WTC11 (cell line): ENCODE measurements around the gene CHKA. TPM values are rescaled to one million over a fixed set of nuclear protein-coding genes. Genes with fewer than 3 reads are reported as not detected.
A peak's percentile ranks its signal among the peaks of the same experiment; 100 is the strongest.

Experiments
- ATAC-seq: fragments of 200-7000 bp; cut with Tn5 transposase; 2 replicates; pipeline ENCODE4 v1.10.0; 2021; ENCODE audit warnings: mild to moderate bottlenecking, moderate library complexity
- CTCF ChIA-PET: fragments of 300-600 bp; sonication (Branson Sonifier 250); formaldehyde crosslinking; loops from one replicate; lab custom pipeline; 2021; ENCODE audit warnings: antibody characterized with exemption; lab: Charles Lee
- POLR2A ChIA-PET: fragments of 350-600 bp; sonication (Branson Sonifier 250); formaldehyde crosslinking; loops from one replicate; lab custom pipeline; 2021; ENCODE audit warnings: antibody characterized with exemption; lab: Charles Lee
- DNase-seq: peaks from one replicate; pipeline ENCODE4 v3.0.0; 2021; ENCODE audit warnings: low spot score
- H3K27ac Mint-ChIP-seq: 2 replicates; pipeline ENCODE4 v1.8.0; 2021; ENCODE audit warnings: mixed read lengths
- H3K27me3 Mint-ChIP-seq: 2 replicates; pipeline ENCODE4 v1.8.0; 2021; ENCODE audit warnings: low read depth, mild to moderate bottlenecking, moderate library complexity, mixed read lengths
- H3K36me3 Mint-ChIP-seq: 2 replicates; pipeline ENCODE4 v1.8.0; 2021; ENCODE audit warnings: mixed read lengths
- H3K4me1 Mint-ChIP-seq: 2 replicates; pipeline ENCODE4 v1.8.0; 2022; ENCODE audit warnings: mixed read lengths
- H3K4me3 Mint-ChIP-seq: 2 replicates; pipeline ENCODE4 v1.8.0; 2021; ENCODE audit warnings: mild to moderate bottlenecking, moderate library complexity, mixed read lengths
- H3K9me3 Mint-ChIP-seq: 2 replicates; pipeline ENCODE4 v1.8.0; 2021; ENCODE audit warnings: mixed read lengths
- AFF4 ChIP-seq: sonication (generic); formaldehyde crosslinking; IDR thresholded peaks from 2 replicates; pipeline ENCODE4 v1.8.1; 2023; ENCODE audit warnings: mild to moderate bottlenecking, missing genetic modification reagents, borderline replicate concordance
- ATF1 ChIP-seq: sonication (generic); formaldehyde crosslinking; IDR thresholded peaks from 2 replicates; pipeline ENCODE4 v1.8.1; 2023; ENCODE audit warnings: mild to moderate bottlenecking, moderate library complexity, missing genetic modification reagents
- CDX4 ChIP-seq: fragments of 250-450 bp; sonication (Bioruptor Pico); IDR thresholded peaks from 2 replicates; pipeline ENCODE4 v1.9.0; 2021; ENCODE audit warnings: moderate library complexity, mild to moderate bottlenecking, inconsistent platforms, borderline replicate concordance
- CREM ChIP-seq: sonication (generic); formaldehyde crosslinking; IDR thresholded peaks from 2 replicates; pipeline ENCODE4 v1.8.1; 2022; ENCODE audit warnings: mild to moderate bottlenecking, missing genetic modification reagents, moderate library complexity
- FOXJ3 ChIP-seq: sonication (generic); formaldehyde crosslinking; IDR thresholded peaks from 2 replicates; pipeline ENCODE4 v1.9.0; 2021; ENCODE audit warnings: missing genetic modification reagents, mild to moderate bottlenecking, borderline replicate concordance
- GABPB1 ChIP-seq: sonication (generic); formaldehyde crosslinking; IDR thresholded peaks from 2 replicates; pipeline ENCODE4 v1.8.1; 2023; ENCODE audit warnings: mild to moderate bottlenecking, missing genetic modification reagents
- HMGA2 ChIP-seq: fragments of 250-450 bp; sonication (Bioruptor Pico); IDR thresholded peaks from 2 replicates; pipeline ENCODE4 v1.4.0; 2021; ENCODE audit warnings: mild to moderate bottlenecking, moderate library complexity
- IRF2 ChIP-seq: sonication (generic); formaldehyde crosslinking; IDR thresholded peaks from 2 replicates; pipeline ENCODE4 v1.8.0; 2022; ENCODE audit warnings: low read depth, missing genetic modification reagents, borderline replicate concordance
- MXD4 ChIP-seq: fragments of 250-450 bp; sonication (Bioruptor Pico); IDR thresholded peaks from 2 replicates; pipeline ENCODE4 v1.8.0; 2021; ENCODE audit warnings: mild to moderate bottlenecking, moderate library complexity, borderline replicate concordance
- MYBL2 ChIP-seq: sonication (generic); formaldehyde crosslinking; IDR thresholded peaks from 2 replicates; pipeline ENCODE4 v1.8.1; 2023; ENCODE audit warnings: mild to moderate bottlenecking, moderate library complexity, missing genetic modification reagents
- NFE2L1 ChIP-seq: sonication (generic); formaldehyde crosslinking; IDR thresholded peaks from 2 replicates; pipeline ENCODE4 v1.8.1; 2023; ENCODE audit warnings: missing genetic modification reagents
- TEAD1 ChIP-seq: sonication (generic); formaldehyde crosslinking; IDR thresholded peaks from 2 replicates; pipeline ENCODE4 v1.8.0; 2022; ENCODE audit warnings: mild to moderate bottlenecking, missing genetic modification reagents
- TP53 ChIP-seq: sonication (generic); formaldehyde crosslinking; IDR thresholded peaks from 2 replicates; pipeline ENCODE4 v1.8.1; 2023; ENCODE audit warnings: mild to moderate bottlenecking, missing genetic modification reagents
- ZBTB21 ChIP-seq: sonication (generic); formaldehyde crosslinking; IDR thresholded peaks from 2 replicates; pipeline ENCODE4 v1.8.1; 2023; ENCODE audit warnings: mild to moderate bottlenecking, missing genetic modification reagents, borderline replicate concordance
- ZNF263 ChIP-seq: sonication (generic); formaldehyde crosslinking; IDR thresholded peaks from 2 replicates; pipeline ENCODE4 v1.8.1; 2022; ENCODE audit warnings: low read depth, mild to moderate bottlenecking, moderate library complexity, missing genetic modification reagents
- ZNF281 ChIP-seq: sonication (generic); formaldehyde crosslinking; IDR thresholded peaks from 2 replicates; pipeline ENCODE4 v1.8.0; 2023; ENCODE audit warnings: mild to moderate bottlenecking, missing genetic modification reagents
- ZNF423 ChIP-seq: fragments of 250-450 bp; sonication (Bioruptor Pico); IDR thresholded peaks from 2 replicates; pipeline ENCODE4 v2.1.2; 2022; ENCODE audit warnings: mild to moderate bottlenecking, moderate library complexity
- ZNF671 ChIP-seq: fragments of 250-450 bp; sonication (Bioruptor Pico); IDR thresholded peaks from 2 replicates; pipeline ENCODE4 v1.8.0; 2021; ENCODE audit warnings: mild to moderate bottlenecking
- ZSCAN18 ChIP-seq: fragments of 250-450 bp; sonication (Bioruptor Pico); IDR thresholded peaks from 2 replicates; pipeline ENCODE4 v2.1.2; 2022; ENCODE audit warnings: mild to moderate bottlenecking, moderate library complexity
- total RNA-seq: library from RNA; stranded (reverse); gene quantifications from 3 replicates; pipeline ENCODE4 v1.2.3, GENCODE V29; 2021
- TF ChIP-seq, protein P1 (sequence below): sonication (generic); formaldehyde crosslinking; IDR thresholded peaks from 2 replicates; pipeline ENCODE4 v1.8.1; 2023; ENCODE audit warnings: mild to moderate bottlenecking, moderate library complexity, missing genetic modification reagents
- TF ChIP-seq, protein P2 (sequence below): sonication (generic); formaldehyde crosslinking; IDR thresholded peaks from 2 replicates; pipeline ENCODE4 v1.8.0; 2023; ENCODE audit warnings: missing genetic modification reagents
- TF ChIP-seq, protein P3 (sequence below): sonication (generic); formaldehyde crosslinking; IDR thresholded peaks from 2 replicates; pipeline ENCODE4 v1.8.1; 2023; ENCODE audit warnings: mild to moderate bottlenecking, missing genetic modification reagents
- TF ChIP-seq, protein P4 (sequence below): sonication (generic); formaldehyde crosslinking; IDR thresholded peaks from 2 replicates; pipeline ENCODE4 v1.8.1; 2022; ENCODE audit warnings: mild to moderate bottlenecking, moderate library complexity, missing genetic modification reagents

Gene CHKA
- total RNA-seq, 1 experiment from 2014 or later: 76.1 TPM

GRCh38 chr11:68032997-68033707, 88.0 kb downstream of the CHKA start:
- ATAC-seq (no peak), DNase-seq (no peak)
- peaks cover 9% of the 10 kb centered on the region for H3K36me3 Mint-ChIP-seq
- no peak overlapping the region for H3K27ac Mint-ChIP-seq
- TF ChIP-seq CREM (CRISPR knock-in tag) (no peak), TP53 (CRISPR knock-in tag) (no peak), IRF2 (CRISPR knock-in tag) (no peak), CDX4 (no peak), AFF4 (no peak), HMGA2 (CRISPR knock-in tag) (no peak), TEAD1 (CRISPR knock-in tag) (no peak), ZBTB21 (CRISPR knock-in tag) (no peak), ATF1 (CRISPR knock-in tag) (no peak), ZNF671 (no peak), GABPB1 (no peak), ZNF423 (CRISPR knock-in tag) (no peak), MYBL2 (CRISPR knock-in tag) (no peak), MXD4 (CRISPR knock-in tag) (no peak), FOXJ3 (CRISPR knock-in tag) (no peak)
- no peak overlapping the region for H3K4me3 Mint-ChIP-seq
- H3K9me3 Mint-ChIP-seq: no peaks in the 10 kb centered on the region
- ChIA-PET CTCF (no interaction called here), POLR2A (no interaction called here)
- no peaks in the 10 kb centered on the region for H3K27me3 Mint-ChIP-seq
- H3K4me1 Mint-ChIP-seq: peaks cover 21% of the 10 kb centered on the region

GRCh38 chr11:68032003-68032402, 89.2 kb downstream of the CHKA start:
- DNase-seq (no peak), ATAC-seq (no peak)
- peak overlapping the region; percentile 96 for H3K4me3 Mint-ChIP-seq
- H3K36me3 Mint-ChIP-seq: peaks cover 9% of the 10 kb centered on the region
- no peaks in the 10 kb centered on the region for H3K9me3 Mint-ChIP-seq
- CTCF ChIA-PET: interaction anchor here (0.9 kb wide), 1 partner anchor 177 kb away, joined by 3 read pairs; no protein-coding TSS in a partner anchor
- H3K27ac Mint-ChIP-seq: peak overlapping the region; percentile 65
- H3K4me1 Mint-ChIP-seq: peaks cover 19% of the 10 kb centered on the region
- POLR2A ChIA-PET: no interaction called here
- no peaks in the 10 kb centered on the region for H3K27me3 Mint-ChIP-seq
- no peak for TF ChIP-seq CREM (CRISPR knock-in tag)
- TF ChIP-seq ZNF281 (CRISPR knock-in tag): no peak
- TF ChIP-seq, protein P1, sequence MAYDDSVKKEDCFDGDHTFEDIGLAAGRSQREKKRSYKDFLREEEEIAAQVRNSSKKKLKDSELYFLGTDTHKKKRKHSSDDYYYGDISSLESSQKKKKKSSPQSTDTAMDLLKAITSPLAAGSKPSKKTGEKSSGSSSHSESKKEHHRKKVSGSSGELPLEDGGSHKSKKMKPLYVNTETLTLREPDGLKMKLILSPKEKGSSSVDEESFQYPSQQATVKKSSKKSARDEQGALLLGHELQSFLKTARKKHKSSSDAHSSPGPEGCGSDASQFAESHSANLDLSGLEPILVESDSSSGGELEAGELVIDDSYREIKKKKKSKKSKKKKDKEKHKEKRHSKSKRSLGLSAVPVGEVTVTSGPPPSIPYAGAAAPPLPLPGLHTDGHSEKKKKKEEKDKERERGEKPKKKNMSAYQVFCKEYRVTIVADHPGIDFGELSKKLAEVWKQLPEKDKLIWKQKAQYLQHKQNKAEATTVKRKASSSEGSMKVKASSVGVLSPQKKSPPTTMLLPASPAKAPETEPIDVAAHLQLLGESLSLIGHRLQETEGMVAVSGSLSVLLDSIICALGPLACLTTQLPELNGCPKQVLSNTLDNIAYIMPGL: no peak
- TF ChIP-seq, protein P2, sequence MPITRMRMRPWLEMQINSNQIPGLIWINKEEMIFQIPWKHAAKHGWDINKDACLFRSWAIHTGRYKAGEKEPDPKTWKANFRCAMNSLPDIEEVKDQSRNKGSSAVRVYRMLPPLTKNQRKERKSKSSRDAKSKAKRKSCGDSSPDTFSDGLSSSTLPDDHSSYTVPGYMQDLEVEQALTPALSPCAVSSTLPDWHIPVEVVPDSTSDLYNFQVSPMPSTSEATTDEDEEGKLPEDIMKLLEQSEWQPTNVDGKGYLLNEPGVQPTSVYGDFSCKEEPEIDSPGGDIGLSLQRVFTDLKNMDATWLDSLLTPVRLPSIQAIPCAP (CRISPR knock-in tag): no peak
- no peak for TF ChIP-seq ZSCAN18 (CRISPR knock-in tag)
- TF ChIP-seq, protein P3, sequence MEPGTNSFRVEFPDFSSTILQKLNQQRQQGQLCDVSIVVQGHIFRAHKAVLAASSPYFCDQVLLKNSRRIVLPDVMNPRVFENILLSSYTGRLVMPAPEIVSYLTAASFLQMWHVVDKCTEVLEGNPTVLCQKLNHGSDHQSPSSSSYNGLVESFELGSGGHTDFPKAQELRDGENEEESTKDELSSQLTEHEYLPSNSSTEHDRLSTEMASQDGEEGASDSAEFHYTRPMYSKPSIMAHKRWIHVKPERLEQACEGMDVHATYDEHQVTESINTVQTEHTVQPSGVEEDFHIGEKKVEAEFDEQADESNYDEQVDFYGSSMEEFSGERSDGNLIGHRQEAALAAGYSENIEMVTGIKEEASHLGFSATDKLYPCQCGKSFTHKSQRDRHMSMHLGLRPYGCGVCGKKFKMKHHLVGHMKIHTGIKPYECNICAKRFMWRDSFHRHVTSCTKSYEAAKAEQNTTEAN (CRISPR knock-in tag): no peak
- TF ChIP-seq NFE2L1 (CRISPR knock-in tag): no peak
- TF ChIP-seq, protein P4, sequence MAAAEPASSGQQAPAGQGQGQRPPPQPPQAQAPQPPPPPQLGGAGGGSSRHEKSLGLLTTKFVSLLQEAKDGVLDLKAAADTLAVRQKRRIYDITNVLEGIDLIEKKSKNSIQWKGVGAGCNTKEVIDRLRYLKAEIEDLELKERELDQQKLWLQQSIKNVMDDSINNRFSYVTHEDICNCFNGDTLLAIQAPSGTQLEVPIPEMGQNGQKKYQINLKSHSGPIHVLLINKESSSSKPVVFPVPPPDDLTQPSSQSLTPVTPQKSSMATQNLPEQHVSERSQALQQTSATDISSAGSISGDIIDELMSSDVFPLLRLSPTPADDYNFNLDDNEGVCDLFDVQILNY: no peak
- TF ChIP-seq ZNF263 (CRISPR knock-in tag): no peak
